HEK293T (cell line): ENCODE data around the gene MOB4.

Experiments used
- CTCF ChIA-PET: fragments of 350-600 bp; formaldehyde crosslinking; extraction: SDS; loops from one replicate; lab custom pipeline; 2021; ENCODE audit warnings: antibody characterized with exemption, inconsistent platforms; lab: Yijun Ruan, JAX
- POLR2A ChIA-PET: fragments of 350-600 bp; formaldehyde crosslinking; extraction: SDS; loops from one replicate; lab custom pipeline; 2020; ENCODE audit warnings: antibody characterized with exemption, inconsistent platforms; lab: Yijun Ruan, JAX
- DNase-seq: peaks from one replicate; pipeline ENCODE4 v3.0.0; 2012; ENCODE audit warnings: mixed read lengths; ENCODE audit errors: extremely low spot score
- ARNT ChIP-seq: fragments of 450-650 bp; IDR thresholded peaks from 2 replicates; pipeline ENCODE4 v1.6.1; 2017; ENCODE audit warnings: mild to moderate bottlenecking
- BHLHE40 ChIP-seq: fragments of 450-650 bp; IDR thresholded peaks from 2 replicates; pipeline ENCODE4 v1.6.1; 2016; ENCODE audit warnings: mild to moderate bottlenecking, moderate library complexity, borderline replicate concordance
- CTBP1 ChIP-seq: fragments of 450-650 bp; IDR thresholded peaks from 2 replicates; pipeline ENCODE4 v1.6.1; 2016; ENCODE audit warnings: borderline replicate concordance
- ELF4 ChIP-seq: fragments of 450-650 bp; IDR thresholded peaks from 2 replicates; pipeline ENCODE4 v1.6.1; 2017; ENCODE audit warnings: antibody characterized with exemption
- FOXA1 ChIP-seq: fragments of 450-650 bp; IDR thresholded peaks from 2 replicates; pipeline ENCODE4 v1.6.1; 2016; ENCODE audit warnings: mild to moderate bottlenecking
- FOXK2 ChIP-seq: fragments of 450-650 bp; IDR thresholded peaks from 2 replicates; pipeline ENCODE4 v1.6.1; 2016; ENCODE audit warnings: mild to moderate bottlenecking
- FOXM1 ChIP-seq: fragments of 450-650 bp; IDR thresholded peaks from 2 replicates; pipeline ENCODE4 v1.6.1; 2017; ENCODE audit warnings: mild to moderate bottlenecking, borderline replicate concordance
- HDGF ChIP-seq: fragments of 450-650 bp; IDR thresholded peaks from 2 replicates; pipeline ENCODE4 v1.6.1; 2017; ENCODE audit warnings: antibody characterized with exemption, borderline replicate concordance
- L3MBTL2 ChIP-seq: fragments of 450-650 bp; conservative IDR thresholded peaks from 2 replicates; pipeline ENCODE4 v1.6.1; 2016; ENCODE audit warnings: mild to moderate bottlenecking
- LEF1 ChIP-seq: fragments of 450-650 bp; IDR thresholded peaks from 2 replicates; pipeline ENCODE4 v1.6.1; 2017; ENCODE audit warnings: mild to moderate bottlenecking, borderline replicate concordance
- NFRKB ChIP-seq: fragments of 450-650 bp; IDR thresholded peaks from 2 replicates; pipeline ENCODE4 v1.6.1; 2016; ENCODE audit warnings: mild to moderate bottlenecking, moderate library complexity
- SP1 ChIP-seq: fragments of 450-650 bp; IDR thresholded peaks from 2 replicates; pipeline ENCODE4 v1.6.1; 2017
- SUZ12 ChIP-seq: fragments of 450-650 bp; IDR thresholded peaks from 2 replicates; pipeline ENCODE4 v1.6.1; 2016; ENCODE audit warnings: mild to moderate bottlenecking
- TARDBP ChIP-seq: fragments of 450-650 bp; IDR thresholded peaks from 2 replicates; pipeline ENCODE4 v1.6.1; 2016
- ZNF384 ChIP-seq: fragments of 450-650 bp; IDR thresholded peaks from 2 replicates; pipeline ENCODE4 v1.6.1; 2016
- TF ChIP-seq, protein P1 (sequence below): fragments of 450-650 bp; IDR thresholded peaks from 2 replicates; pipeline ENCODE4 v1.6.1; 2016

The MOB4 gene

DNA sequence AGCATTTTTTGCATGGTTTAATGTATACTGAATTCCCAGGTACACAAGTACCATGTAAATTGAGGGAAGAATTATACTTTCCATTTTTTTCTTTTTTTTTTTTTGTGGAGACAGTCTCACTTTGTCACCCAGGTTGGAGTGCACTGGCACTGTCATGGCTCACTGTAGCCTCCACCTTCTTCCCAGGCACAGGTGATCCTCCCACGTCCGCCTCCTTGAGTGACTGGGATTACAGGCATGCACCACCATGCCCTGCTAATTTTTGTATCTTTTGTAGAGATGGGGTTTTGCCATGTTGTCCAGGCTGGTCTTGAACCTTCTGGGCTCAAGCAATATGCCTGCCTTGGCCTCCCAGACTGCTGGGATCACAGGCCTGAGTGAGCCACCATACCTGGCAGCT, 11.9 kb upstream of the MOB4 start:
- TF ChIP-seq HDGF (no peak), TARDBP (no peak), SUZ12 (no peak), ZNF384 (no peak)
- ChIA-PET POLR2A (interaction anchor here (0.6 to 2.4 kb wide), 2 partner anchors 12 to 661 kb away, joined by 4 to 12 read pairs; partner anchors contain the start of gene MOB4), CTCF (interaction anchor here (0.7 kb wide), 1 partner anchor 13 kb away, joined by 4 read pairs; no protein-coding TSS in a partner anchor)
- no peak for DNase-seq

DNA sequence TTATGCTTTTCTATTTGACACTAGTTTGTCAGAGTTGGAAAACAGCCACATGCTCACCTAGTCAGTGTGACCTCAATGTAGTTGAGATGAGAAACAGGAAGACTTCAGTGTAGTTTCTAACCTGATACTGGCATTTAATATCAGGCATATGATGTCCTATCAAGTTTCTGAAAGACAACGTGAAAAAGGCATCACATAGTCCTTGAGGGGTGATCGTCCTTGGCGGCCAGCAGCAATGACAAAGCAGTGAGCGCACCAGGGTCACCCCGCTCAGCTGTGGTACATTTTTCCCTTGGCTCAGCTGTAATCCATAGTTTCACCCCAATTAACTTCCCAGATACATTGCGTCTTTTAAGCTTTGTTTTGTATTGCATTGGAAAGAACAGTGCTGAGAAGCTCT, 11.4 kb upstream of the MOB4 start:
- ChIA-PET CTCF (interaction anchor here (0.7 kb wide), 1 partner anchor 13 kb away, joined by 4 read pairs; no protein-coding TSS in a partner anchor), POLR2A (interaction anchor here (0.6 to 2.4 kb wide), 2 partner anchors 11 to 661 kb away, joined by 4 to 12 read pairs; partner anchors contain the start of gene MOB4)
- no peak for DNase-seq
- TF ChIP-seq ELF4 (no peak), SP1 (no peak), NFRKB (no peak), ARNT (no peak), SUZ12 (no peak), FOXA1 (no peak), FOXM1 (no peak), L3MBTL2 (no peak), BHLHE40 (no peak), TARDBP (no peak), HDGF (no peak), LEF1 (no peak), ZNF384 (no peak), FOXK2 (no peak)
- TF ChIP-seq, protein P1, sequence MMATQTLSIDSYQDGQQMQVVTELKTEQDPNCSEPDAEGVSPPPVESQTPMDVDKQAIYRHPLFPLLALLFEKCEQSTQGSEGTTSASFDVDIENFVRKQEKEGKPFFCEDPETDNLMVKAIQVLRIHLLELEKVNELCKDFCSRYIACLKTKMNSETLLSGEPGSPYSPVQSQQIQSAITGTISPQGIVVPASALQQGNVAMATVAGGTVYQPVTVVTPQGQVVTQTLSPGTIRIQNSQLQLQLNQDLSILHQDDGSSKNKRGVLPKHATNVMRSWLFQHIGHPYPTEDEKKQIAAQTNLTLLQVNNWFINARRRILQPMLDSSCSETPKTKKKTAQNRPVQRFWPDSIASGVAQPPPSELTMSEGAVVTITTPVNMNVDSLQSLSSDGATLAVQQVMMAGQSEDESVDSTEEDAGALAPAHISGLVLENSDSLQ = no peak

DNA sequence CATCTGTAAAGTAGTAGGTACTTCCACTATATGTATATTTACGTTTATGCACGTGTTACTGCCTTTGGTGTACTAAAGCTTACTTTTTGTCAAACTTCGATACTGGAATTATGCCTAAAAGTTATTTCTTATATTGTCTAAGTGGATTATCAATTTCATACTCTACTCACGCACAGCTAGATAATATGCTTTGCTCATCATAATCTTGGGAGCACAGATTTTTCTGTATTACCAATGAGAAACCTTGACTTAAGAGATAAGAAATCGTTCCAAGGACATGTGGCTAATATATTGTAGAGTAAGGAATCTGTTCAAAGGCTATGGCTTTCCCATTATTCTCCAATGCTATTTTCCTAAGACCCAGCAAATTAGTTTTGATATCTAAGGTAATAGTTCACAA, 9.2 kb upstream of the MOB4 start:
- DNase-seq = no peak
- no peak for TF ChIP-seq FOXA1
- no peak for TF ChIP-seq LEF1
- no peak for TF ChIP-seq FOXM1
- TF ChIP-seq ARNT = no peak
- TF ChIP-seq, protein P1 = no peak
- TF ChIP-seq ELF4 = no peak
- POLR2A ChIA-PET = interaction anchor here (0.9 to 2.4 kb wide), 2 partner anchors 9 kb away, joined by 3 to 12 read pairs; partner anchors contain the start of gene MOB4
- CTCF ChIA-PET = no interaction called here

DNA sequence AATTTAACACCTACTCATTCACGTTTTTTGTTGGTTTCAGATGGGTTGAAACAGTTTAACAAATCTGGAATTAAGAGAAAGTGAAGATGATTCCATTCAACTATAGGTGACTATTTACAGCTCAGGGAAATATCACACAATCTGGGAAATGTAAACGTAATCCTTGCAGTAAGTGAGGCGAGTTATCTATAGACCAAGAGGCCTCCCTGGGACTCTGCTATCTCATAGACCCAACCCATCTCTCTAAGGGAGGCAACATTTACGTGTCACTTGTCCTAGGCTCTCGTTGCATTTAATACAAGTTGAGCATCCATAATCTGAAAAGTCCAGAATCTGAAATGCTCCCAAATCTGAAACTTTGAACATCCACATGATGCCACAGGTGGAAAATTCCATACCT, 2.0 kb upstream of the MOB4 start:
- TF ChIP-seq SP1 (no peak), L3MBTL2 (no peak), CTBP1 (no peak)
- ChIA-PET POLR2A (interaction anchor here (1.0 to 6.2 kb wide), 2 partner anchors 13 to 15 kb away, joined by 3 to 52 read pairs; partner anchors contain the start of genes HSPD1 and HSPE1), CTCF (no interaction called here)
- DNase-seq = no peak

DNA sequence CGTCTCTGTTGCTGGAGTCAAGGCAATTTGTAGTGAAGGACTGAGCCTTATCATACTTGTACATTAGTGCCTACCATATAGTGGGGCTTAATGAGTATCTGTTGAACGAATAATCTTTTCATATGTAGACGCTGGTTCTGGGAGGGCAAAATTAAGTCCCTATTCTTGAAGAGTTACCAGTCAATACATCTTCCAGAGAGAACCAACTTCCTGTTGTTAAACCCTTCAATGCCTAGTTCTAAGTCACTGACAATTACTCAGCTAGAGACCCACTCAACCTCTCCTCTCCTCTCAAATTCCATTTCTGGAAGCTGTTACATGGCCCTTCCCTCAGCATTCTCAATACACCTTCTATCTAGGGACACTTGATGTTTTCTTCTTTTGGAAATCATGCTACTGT, 1.1 kb upstream of the MOB4 start:
- TF ChIP-seq TARDBP = no peak
- TF ChIP-seq SP1 = no peak
- no peak for TF ChIP-seq HDGF
- TF ChIP-seq CTBP1 = no peak
- TF ChIP-seq LEF1 = no peak
- no peak for TF ChIP-seq ARNT
- no peak for TF ChIP-seq FOXK2
- no peak for TF ChIP-seq ELF4
- TF ChIP-seq BHLHE40 = no peak
- no peak for TF ChIP-seq L3MBTL2
- no peak for TF ChIP-seq SUZ12
- TF ChIP-seq NFRKB = no peak
- TF ChIP-seq FOXM1 = no peak
- no peak for TF ChIP-seq FOXA1
- TF ChIP-seq ZNF384 = no peak
- TF ChIP-seq, protein P1 = no peak
- DNase-seq = no peak
- CTCF ChIA-PET = no interaction called here
- POLR2A ChIA-PET = interaction anchor here (1.1 to 6.2 kb wide), 5 partner anchors 9 to 191 kb away, joined by 3 to 52 read pairs (median 12); partner anchors contain the start of genes HSPD1, HSPE1 and MARS2

DNA sequence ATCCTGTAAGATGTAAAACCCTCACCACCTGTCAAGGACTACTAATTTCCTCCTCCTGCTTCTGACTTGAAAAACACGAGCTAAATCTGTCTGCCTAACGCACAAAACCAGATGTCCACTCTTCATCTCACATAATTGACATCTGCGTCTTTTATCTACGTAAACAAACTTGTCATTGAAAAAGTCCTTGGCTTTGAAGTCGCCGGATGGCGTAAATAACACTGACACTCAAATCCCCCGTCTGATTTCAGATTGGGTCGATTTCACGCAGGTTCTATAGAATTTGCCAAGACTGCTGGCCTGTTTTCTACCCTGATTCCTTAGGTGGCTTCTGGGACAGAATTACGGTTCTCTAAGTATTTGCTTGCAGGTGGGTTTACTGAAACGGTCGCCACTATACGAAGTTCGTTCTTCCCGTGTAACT, 539 bp upstream of the MOB4 start:
- TF ChIP-seq SP1 (no peak), ZNF384 (no peak)
- no peak for DNase-seq
- ChIA-PET POLR2A (interaction anchor here (0.5 to 6.2 kb wide), 11 partner anchors 8 to 190 kb away, joined by 3 to 52 read pairs (median 5); partner anchors contain the start of genes COQ10B, HSPD1, HSPE1 and MARS2), CTCF (no interaction called here)

DNA sequence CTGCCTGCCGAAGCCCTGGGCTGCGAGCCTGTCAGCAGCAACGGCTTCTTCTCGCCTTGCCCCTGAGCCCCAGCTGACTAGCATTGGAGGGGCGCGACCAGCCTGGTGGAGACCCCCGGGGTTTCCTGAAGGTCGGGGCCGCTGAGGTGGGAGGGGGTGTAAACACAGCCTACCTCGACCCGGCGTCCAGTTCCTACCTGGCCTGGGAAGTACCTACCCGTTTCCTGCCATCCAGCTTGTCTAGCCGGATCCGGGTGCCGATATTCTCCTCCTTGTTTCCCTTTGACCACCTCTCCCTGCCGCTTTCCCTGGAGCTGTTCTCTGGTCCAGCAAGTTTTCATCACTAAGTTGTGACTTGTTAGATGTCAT, 511 bp downstream of the MOB4 start:
- ChIA-PET POLR2A (interaction anchor here (0.8 to 6.2 kb wide), 10 partner anchors 11 to 189 kb away, joined by 3 to 52 read pairs (median 6); partner anchors contain the start of genes COQ10B, HSPD1, HSPE1 and MARS2), CTCF (no interaction called here)
- TF ChIP-seq FOXK2 (no peak), ARNT (no peak), HDGF (no peak), TARDBP (no peak), L3MBTL2 (no peak), BHLHE40 (no peak), NFRKB (no peak), ZNF384 (no peak), CTBP1 (no peak), SUZ12 (no peak), LEF1 (no peak), SP1 (no peak), FOXM1 (no peak), FOXA1 (no peak), ELF4 (no peak)
- TF ChIP-seq, protein P1 = no peak
- peak; percentile 40 for DNase-seq
